Prostate gland (tissue), 2 donors: ENCODE data around the gene HDAC4. TPM values are rescaled to one million over a fixed set of nuclear protein-coding genes. Genes with fewer than 3 reads are reported as not detected.

Experiments used
- DNase-seq: peaks from one replicate; pipeline ENCODE4 v3.0.0-alpha.2; 2019; ENCODE audit warnings: low spot score
- H3K27ac ChIP-seq, 2 donors: fragments of 200-600 bp; sonication (generic); 2 replicates each; pipeline ENCODE4 v1.5.1; 2017 to 2019
- H3K27me3 ChIP-seq: fragments of 200-600 bp; sonication (generic); replicated peaks from 2 replicates; pipeline ENCODE4 v1.5.1; 2019; ENCODE audit not compliant: insufficient read depth
- H3K36me3 ChIP-seq, 2 donors: fragments of 200-600 bp; sonication (generic); 1 replicate in 1 of 2; 2 replicates in 1 of 2; pipeline versions ENCODE4 v1.5.1 to v1.8.1; 2017 to 2019
- H3K4me1 ChIP-seq: fragments of 200-600 bp; sonication (generic); replicated peaks from 2 replicates; pipeline ENCODE4 v1.5.1; 2019
- H3K4me3 ChIP-seq, 2 donors: fragments of 200-600 bp; sonication (generic); 2 replicates each; pipeline ENCODE4 v1.5.1; 2017 to 2019
- H3K9me3 ChIP-seq: fragments of 200-600 bp; sonication (generic); 2 replicates; pipeline ENCODE4 v1.5.1; 2017
- CTCF ChIP-seq, 4 experiments: fragments of 200-600 bp in 2 of 4; fragments of 450-650 bp in 2 of 4; sonication (generic) in 2 of 4; IDR thresholded peaks; 1 replicate in 3 of 4; 2 replicates in 1 of 4; pipeline ENCODE4 v1.5.1; 2016 to 2019; ENCODE audit warnings: antibody characterized with exemption in 4 of 4, mild to moderate bottlenecking in 2 of 4, moderate library complexity in 2 of 4
- POLR2A ChIP-seq: fragments of 450-650 bp; IDR thresholded peaks from one replicate; pipeline ENCODE4 v1.6.1; 2016; ENCODE audit warnings: antibody characterized with exemption, mild to moderate bottlenecking
- POLR2AphosphoS5 ChIP-seq: sonication (generic); formaldehyde crosslinking; IDR thresholded peaks from one replicate; pipeline ENCODE4 v1.6.1; 2017; ENCODE audit warnings: antibody characterized with exemption
- WGBS: methylation state at CpG from one replicate; pipeline ENCODE4 v1.1.5; 2018; 5-methylcytosine and 5-hydroxymethylcytosine counted together
- intact Hi-C: fragments of 100-400 bp; cut with DNase I; formaldehyde crosslinking; loops from one replicate; pipeline ENCODE4 v1.14.2; 2022
- total RNA-seq, 2 donors: library from RNA; depleted of rRNA; stranded (reverse); fragments of >200 nt; gene quantifications; one replicate each; pipeline ENCODE4 v1.1.0, GENCODE V29; 2016

HDAC4 gene
- total RNA-seq, 2 donors from 2014 or later = 41.8 to 44.2 TPM

GRCh38 chr2:239436076-239436475 is 35.3 kb upstream of the HDAC4 start:
- intact Hi-C loops = no loop called here
- no peak overlapping the region for H3K27ac ChIP-seq
- TF ChIP-seq POLR2AphosphoS5 (no peak), CTCF (IDR thresholded peaks at IDR 0.05) (no peak), POLR2A (no peak)
- H3K4me3 ChIP-seq = no peak overlapping the region
- no peaks in the 10 kb centered on the region for H3K4me1 ChIP-seq
- H3K36me3 ChIP-seq = no peaks in the 10 kb centered on the region
- H3K27me3 ChIP-seq = no peaks in the 10 kb centered on the region
- no peaks in the 10 kb centered on the region for H3K9me3 ChIP-seq
- WGBS = 82% methylated on average over 5 of the region's 5 CpGs
- no peak for DNase-seq

GRCh38 chr2:239433777-239434403 is 33.1 kb upstream of the HDAC4 start:
- H3K27me3 ChIP-seq = no peaks in the 10 kb centered on the region
- intact Hi-C loops = no loop called here
- WGBS = 80% methylated on average over 4 of the region's 4 CpGs
- H3K4me1 ChIP-seq = no peaks in the 10 kb centered on the region
- no peak overlapping the region for H3K4me3 ChIP-seq
- TF ChIP-seq POLR2A (no peak), CTCF (IDR thresholded peaks at IDR 0.05) (no peak), POLR2AphosphoS5 (no peak)
- DNase-seq = no peak
- no peaks in the 10 kb centered on the region for H3K9me3 ChIP-seq
- no peaks in the 10 kb centered on the region for H3K36me3 ChIP-seq
- no peak overlapping the region for H3K27ac ChIP-seq

- no peak for DNase-seq
- H3K36me3 ChIP-seq = no peaks in the 10 kb centered on the region
- no peaks in the 10 kb centered on the region for H3K27me3 ChIP-seq
- intact Hi-C loops = no loop called here
- no peak overlapping the region for H3K4me3 ChIP-seq
- no peaks in the 10 kb centered on the region for H3K4me1 ChIP-seq
- no peaks in the 10 kb centered on the region for H3K9me3 ChIP-seq
- TF ChIP-seq CTCF (IDR thresholded peaks at IDR 0.05) (no peak), POLR2A (no peak), POLR2AphosphoS5 (no peak)
- H3K27ac ChIP-seq = no peak overlapping the region
- 55% methylated on average over 1 of the region's 1 CpG for whole genome bisulfite sequencing
These were observed 31.4 kb upstream of the HDAC4 start for GRCh38 chr2:239432174-239432573.

- Histone ChIP-seq H3K4me1 (no peaks in the 10 kb centered on the region), H3K27ac (no peak overlapping the region), H3K9me3 (no peaks in the 10 kb centered on the region), H3K4me3 (no peak overlapping the region), H3K36me3 (no peaks in the 10 kb centered on the region), H3K27me3 (no peaks in the 10 kb centered on the region)
- 83% methylated on average over 5 of the region's 5 CpGs for WGBS
- no peak for DNase-seq
- TF ChIP-seq POLR2A = no peak
- no peak for TF ChIP-seq CTCF (IDR thresholded peaks at IDR 0.05)
- no peak for TF ChIP-seq POLR2AphosphoS5
- intact Hi-C loops = no loop called here
These were observed 30.7 kb upstream of the HDAC4 start for GRCh38 chr2:239431536-239431935.
